Measurements from ENCODE around the gene TRIM52.

DNA sequence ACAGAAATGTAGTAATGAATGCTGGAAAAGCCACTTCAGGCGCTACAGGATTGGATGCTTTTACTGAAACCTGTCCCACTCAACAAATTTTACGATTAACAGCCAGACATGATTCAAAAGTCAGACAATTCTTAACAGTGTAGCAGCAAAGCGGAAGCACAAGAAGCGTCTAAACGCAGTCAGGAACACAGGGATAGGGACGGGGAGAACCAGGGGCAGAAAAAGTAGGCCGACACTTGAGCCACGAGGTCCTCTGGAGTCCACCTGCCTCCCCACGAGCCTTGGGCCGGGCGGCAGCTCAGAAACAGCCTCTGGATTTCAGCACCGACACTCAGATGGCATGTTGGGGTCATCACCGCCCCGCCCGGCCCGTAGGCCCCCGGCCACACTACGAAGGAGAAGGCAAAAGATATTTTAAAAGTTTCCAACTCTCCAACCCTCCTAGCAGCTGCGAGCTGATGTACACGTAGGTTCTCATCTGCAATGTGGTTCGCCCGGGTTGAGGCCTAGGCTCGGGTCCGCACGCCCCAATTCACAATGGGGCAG lies 17.9 kb downstream of the TRIM52 start:
- TF ChIP-seq, protein P1, sequence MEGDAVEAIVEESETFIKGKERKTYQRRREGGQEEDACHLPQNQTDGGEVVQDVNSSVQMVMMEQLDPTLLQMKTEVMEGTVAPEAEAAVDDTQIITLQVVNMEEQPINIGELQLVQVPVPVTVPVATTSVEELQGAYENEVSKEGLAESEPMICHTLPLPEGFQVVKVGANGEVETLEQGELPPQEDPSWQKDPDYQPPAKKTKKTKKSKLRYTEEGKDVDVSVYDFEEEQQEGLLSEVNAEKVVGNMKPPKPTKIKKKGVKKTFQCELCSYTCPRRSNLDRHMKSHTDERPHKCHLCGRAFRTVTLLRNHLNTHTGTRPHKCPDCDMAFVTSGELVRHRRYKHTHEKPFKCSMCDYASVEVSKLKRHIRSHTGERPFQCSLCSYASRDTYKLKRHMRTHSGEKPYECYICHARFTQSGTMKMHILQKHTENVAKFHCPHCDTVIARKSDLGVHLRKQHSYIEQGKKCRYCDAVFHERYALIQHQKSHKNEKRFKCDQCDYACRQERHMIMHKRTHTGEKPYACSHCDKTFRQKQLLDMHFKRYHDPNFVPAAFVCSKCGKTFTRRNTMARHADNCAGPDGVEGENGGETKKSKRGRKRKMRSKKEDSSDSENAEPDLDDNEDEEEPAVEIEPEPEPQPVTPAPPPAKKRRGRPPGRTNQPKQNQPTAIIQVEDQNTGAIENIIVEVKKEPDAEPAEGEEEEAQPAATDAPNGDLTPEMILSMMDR (IDR thresholded peaks at IDR 0.05): no peak
- TF ChIP-seq EZH2 (IDR thresholded peaks at IDR 0.05): no peak

Data from neural progenitor cell (in vitro differentiated cells).